HCT116 (cell line): Measurements from ENCODE around the gene ZNF134. TPM values are rescaled to one million over a fixed set of nuclear protein-coding genes. Genes with fewer than 3 reads are reported as not detected.

Experiments
- ATAC-seq: fragments of 200-7000 bp; cut with Tn5 transposase; 2 replicates; pipeline ENCODE4 v1.9.1; 2020; ENCODE audit warnings: mild to moderate bottlenecking, moderate library complexity
- BruUV-seq: library from RNA; stranded (reverse); fragments of 400-500 nt; replicated peaks from 2 replicates; lab custom pipeline; 2021; lab: Mats Ljungman, UMichigan
- CTCF ChIA-PET: fragments of 300-600 bp; sonication (Branson Sonifier 250); formaldehyde crosslinking; loops from one replicate; lab custom pipeline; 2021; ENCODE audit warnings: antibody characterized with exemption; lab: Charles Lee
- POLR2A ChIA-PET: fragments of 300-600, 350-600 bp; sonication (Branson Sonifier 250); formaldehyde crosslinking; loops from one replicate; lab custom pipeline; 2021; ENCODE audit warnings: antibody characterized with exemption; lab: Charles Lee
- RAD21 ChIA-PET, 2 experiments: fragments of 300-600 bp; sonication (Branson Sonifier 250); formaldehyde crosslinking; loops; one replicate each; lab custom pipeline; 2023; ENCODE audit warnings: low total read pairs in 2 of 2; ENCODE audit not compliant: uncharacterized antibody in 2 of 2, unreplicated experiment in 2 of 2, low non-redundant PET in 1 of 2; lab: Charles Lee
- DNase-seq: peaks from one replicate; pipeline ENCODE4 v3.0.0-alpha.2; 2010; ENCODE audit warnings: low read depth, low spot score
- H2AFZ ChIP-seq: fragments of 200-600 bp; shearing (Covaris generic), sonication (generic); 2 replicates; pipeline ENCODE4 v1.6.1; 2017; ENCODE audit warnings: low read depth, mixed run types, mixed read lengths, antibody characterized with exemption, low read length; ENCODE audit not compliant: poor library complexity, severe bottlenecking
- H3K27ac ChIP-seq: 2 replicates; pipeline ENCODE4 v1.5.1; 2012; ENCODE audit warnings: low read depth, low read length
- H3K27me3 ChIP-seq: fragments of 200-600 bp; sonication (generic); 2 replicates; pipeline ENCODE4 v1.6.1; 2016; ENCODE audit warnings: mixed run types, low read length, mixed read lengths; ENCODE audit not compliant: insufficient read depth
- H3K36me3 ChIP-seq, 2 experiments: fragments of 200-500 bp in 1 of 2; fragments of 200-600 bp in 1 of 2; sonication (Bioruptor generic) in 1 of 2; sonication (generic) in 1 of 2; 2 replicates each; pipeline versions ENCODE4 v1.5.1 to v1.6.1; 2014 to 2016; ENCODE audit warnings: low read length in 2 of 2, inconsistent platforms in 1 of 2, mixed read lengths in 1 of 2, mixed run types in 1 of 2; ENCODE audit not compliant: insufficient read depth in 2 of 2, control insufficient read depth in 1 of 2
- H3K4me1 ChIP-seq, 2 experiments: fragments of 200-600 bp in 1 of 2; sonication (generic) in 1 of 2; 2 replicates each; pipeline versions ENCODE4 v1.5.1 to v1.6.1; 2012 to 2017; ENCODE audit warnings: low read length in 2 of 2, inconsistent platforms in 1 of 2, mild to moderate bottlenecking in 1 of 2, mixed read lengths in 1 of 2, mixed run types in 1 of 2, moderate library complexity in 1 of 2; ENCODE audit not compliant: insufficient read depth in 2 of 2, control insufficient read depth in 1 of 2
- H3K4me2 ChIP-seq: fragments of 200-600 bp; sonication (generic); 2 replicates; pipeline ENCODE4 v1.6.1; 2017; ENCODE audit warnings: mixed run types, low read length, mixed read lengths
- H3K4me3 ChIP-seq, 2 experiments: fragments of 200-600 bp in 1 of 2; sonication (generic) in 1 of 2; replicated peaks in 1 of 2; 2 replicates each; pipeline ENCODE4 v1.5.1; 2011 to 2016; ENCODE audit warnings: low read length in 2 of 2, control low read depth in 1 of 2, low read depth in 1 of 2, mild to moderate bottlenecking in 1 of 2, mixed read lengths in 1 of 2, mixed run types in 1 of 2
- H3K79me2 ChIP-seq: fragments of 200-600 bp; sonication (generic); 2 replicates; pipeline ENCODE4 v1.6.1; 2017; ENCODE audit warnings: mild to moderate bottlenecking, mixed run types, low read length, moderate library complexity, mixed read lengths; ENCODE audit not compliant: insufficient read depth
- H3K9ac ChIP-seq: fragments of 200-600 bp; sonication (generic); 2 replicates; pipeline ENCODE4 v1.6.1; 2016; ENCODE audit warnings: low read length, mixed read lengths
- H3K9me2 ChIP-seq: fragments of 200-600 bp; sonication (generic), shearing (Covaris generic); 2 replicates; pipeline ENCODE4 v1.6.1; 2017; ENCODE audit warnings: mixed run types, mild to moderate bottlenecking, moderate library complexity; ENCODE audit not compliant: insufficient read depth
- H3K9me3 ChIP-seq, 2 experiments: fragments of 200-500 bp in 1 of 2; fragments of 200-600 bp in 1 of 2; sonication (Bioruptor generic) in 1 of 2; sonication (generic) in 1 of 2; 2 replicates each; pipeline ENCODE4 v1.6.1; 2014 to 2017; ENCODE audit warnings: low read length in 2 of 2, mixed read lengths in 2 of 2, inconsistent platforms in 1 of 2, low read depth in 1 of 2, mild to moderate bottlenecking in 1 of 2, mixed run types in 1 of 2, moderate library complexity in 1 of 2; ENCODE audit not compliant: control insufficient read depth in 1 of 2, insufficient read depth in 1 of 2
- H4K20me1 ChIP-seq: fragments of 200-600 bp; sonication (generic), shearing (Covaris generic); 2 replicates; pipeline ENCODE4 v1.6.1; 2017; ENCODE audit warnings: mixed run types, mild to moderate bottlenecking, moderate library complexity; ENCODE audit not compliant: insufficient read depth
- CBX3 ChIP-seq: IDR thresholded peaks from 2 replicates; pipeline ENCODE4 v1.6.1; 2012; ENCODE audit warnings: low read depth
- CEBPB ChIP-seq: IDR thresholded peaks from 2 replicates; pipeline ENCODE4 v1.6.1; 2012; ENCODE audit warnings: low read depth
- ELF1 ChIP-seq: IDR thresholded peaks from 2 replicates; pipeline ENCODE4 v1.6.1; 2012; ENCODE audit warnings: low read depth, borderline replicate concordance
- EZH2 ChIP-seq: fragments of 200-600 bp; sonication (generic); IDR thresholded peaks from 2 replicates; pipeline ENCODE4 v1.6.1; 2017; ENCODE audit warnings: antibody characterized with exemption, mixed run types
- EZH2phosphoT487 ChIP-seq: fragments of 200-600 bp; IDR thresholded peaks from 2 replicates; pipeline ENCODE4 v1.6.1; 2018; ENCODE audit warnings: antibody characterized with exemption, borderline replicate concordance
- FOSL1 ChIP-seq: IDR thresholded peaks from 2 replicates; pipeline ENCODE4 v1.6.1; 2012; ENCODE audit warnings: low read depth
- MAX ChIP-seq: IDR thresholded peaks from 2 replicates; pipeline ENCODE4 v1.6.1; 2012
- POLR2A ChIP-seq: IDR thresholded peaks from 2 replicates; pipeline ENCODE4 v1.7.0; 2011; ENCODE audit warnings: borderline replicate concordance; ENCODE audit not compliant: insufficient read depth, insufficient read length; ENCODE audit errors: extremely low read depth
- POLR2AphosphoS5 ChIP-seq: IDR thresholded peaks from 2 replicates; pipeline ENCODE4 v1.6.1; 2011; ENCODE audit warnings: mild to moderate bottlenecking, low read depth, low read length, moderate library complexity
- SP1 ChIP-seq: IDR thresholded peaks from 2 replicates; pipeline ENCODE4 v1.6.1; 2012; ENCODE audit warnings: low read depth
- SRF ChIP-seq: IDR thresholded peaks from 2 replicates; pipeline ENCODE4 v1.6.1; 2012; ENCODE audit warnings: low read depth
- TCF7L2 ChIP-seq: IDR thresholded peaks from 2 replicates; pipeline ENCODE4 v1.7.0; 2011; ENCODE audit warnings: borderline replicate concordance, inconsistent platforms; ENCODE audit not compliant: insufficient read depth, insufficient read length; ENCODE audit errors: extremely low read depth
- YY1 ChIP-seq: IDR thresholded peaks from 2 replicates; pipeline ENCODE4 v1.6.1; 2011; ENCODE audit warnings: low read length, low read depth, moderate library complexity, mild to moderate bottlenecking; ENCODE audit not compliant: insufficient replicate concordance; ENCODE audit errors: extremely low read depth
- ZBTB33 ChIP-seq: IDR thresholded peaks from 2 replicates; pipeline ENCODE4 v1.6.1; 2011; ENCODE audit warnings: mild to moderate bottlenecking, low read length, moderate library complexity; ENCODE audit not compliant: insufficient replicate concordance; ENCODE audit errors: extremely low read depth
- ZFX ChIP-seq: fragments of 450-650 bp; IDR thresholded peaks from 2 replicates; pipeline ENCODE4 v1.6.1; 2017
- intact Hi-C: fragments of 100-400 bp; cut with micrococcal nuclease; formaldehyde crosslinking; loops from 2 replicates; pipeline ENCODE4 v1.10.0; 2022
- total RNA-seq: library from RNA; stranded (reverse); gene quantifications from one replicate; pipeline ENCODE4 v1.2.1, GENCODE V29; 2021; ENCODE audit not compliant: unreplicated experiment
- TF ChIP-seq, protein P1 (sequence below): IDR thresholded peaks from 2 replicates; pipeline ENCODE4 v1.6.1; 2012; ENCODE audit warnings: low read depth
- TF ChIP-seq, protein P2 (sequence below), 3 experiments: fragments of 200-600 bp in 1 of 3; sonication (generic) in 1 of 3; IDR thresholded peaks in 2 of 3; conservative IDR thresholded peaks in 1 of 3; 2 replicates each; pipeline ENCODE4 v1.5.1; 2012 to 2017; ENCODE audit warnings: low read depth in 2 of 3, low read length in 2 of 3, antibody characterized with exemption in 1 of 3, borderline replicate concordance in 1 of 3, control low read depth in 1 of 3, mild to moderate bottlenecking in 1 of 3, mixed read lengths in 1 of 3, mixed run types in 1 of 3, moderate library complexity in 1 of 3; ENCODE audit not compliant: insufficient read depth in 1 of 3

The ZNF134 gene
- total RNA-seq, 1 experiment from 2014 or later, result 8.4 TPM

GRCh38 chr19:57653689-57654088, 39.6 kb downstream of the ZNF134 start:
- Histone ChIP-seq H3K9ac (no peak overlapping the region), H3K9me3 (peaks cover 0 to 3% of the 10 kb centered on the region in 2 experiments; a peak in 2 of 4 replicates), H3K4me2 (no peak overlapping the region), H3K79me2 (no peaks in the 10 kb centered on the region), H3K27ac (no peak overlapping the region), H2AFZ (no peak overlapping the region), H3K36me3 (no peaks in the 10 kb centered on the region), H4K20me1 (no peaks in the 10 kb centered on the region), H3K27me3 (no peaks in the 10 kb centered on the region), H3K4me3 (no peak overlapping the region), H3K9me2 (no peaks in the 10 kb centered on the region), H3K4me1 (no peaks in the 10 kb centered on the region)
- TF ChIP-seq POLR2A (no peak), ZBTB33 (no peak), EZH2phosphoT487 (no peak), FOSL1 (no peak), POLR2AphosphoS5 (no peak), TCF7L2 (no peak), SRF (no peak), MAX (no peak), CBX3 (no peak), ZFX (no peak), SP1 (no peak), YY1 (no peak), CEBPB (no peak), EZH2 (no peak), ELF1 (no peak)
- TF ChIP-seq, protein P1, sequence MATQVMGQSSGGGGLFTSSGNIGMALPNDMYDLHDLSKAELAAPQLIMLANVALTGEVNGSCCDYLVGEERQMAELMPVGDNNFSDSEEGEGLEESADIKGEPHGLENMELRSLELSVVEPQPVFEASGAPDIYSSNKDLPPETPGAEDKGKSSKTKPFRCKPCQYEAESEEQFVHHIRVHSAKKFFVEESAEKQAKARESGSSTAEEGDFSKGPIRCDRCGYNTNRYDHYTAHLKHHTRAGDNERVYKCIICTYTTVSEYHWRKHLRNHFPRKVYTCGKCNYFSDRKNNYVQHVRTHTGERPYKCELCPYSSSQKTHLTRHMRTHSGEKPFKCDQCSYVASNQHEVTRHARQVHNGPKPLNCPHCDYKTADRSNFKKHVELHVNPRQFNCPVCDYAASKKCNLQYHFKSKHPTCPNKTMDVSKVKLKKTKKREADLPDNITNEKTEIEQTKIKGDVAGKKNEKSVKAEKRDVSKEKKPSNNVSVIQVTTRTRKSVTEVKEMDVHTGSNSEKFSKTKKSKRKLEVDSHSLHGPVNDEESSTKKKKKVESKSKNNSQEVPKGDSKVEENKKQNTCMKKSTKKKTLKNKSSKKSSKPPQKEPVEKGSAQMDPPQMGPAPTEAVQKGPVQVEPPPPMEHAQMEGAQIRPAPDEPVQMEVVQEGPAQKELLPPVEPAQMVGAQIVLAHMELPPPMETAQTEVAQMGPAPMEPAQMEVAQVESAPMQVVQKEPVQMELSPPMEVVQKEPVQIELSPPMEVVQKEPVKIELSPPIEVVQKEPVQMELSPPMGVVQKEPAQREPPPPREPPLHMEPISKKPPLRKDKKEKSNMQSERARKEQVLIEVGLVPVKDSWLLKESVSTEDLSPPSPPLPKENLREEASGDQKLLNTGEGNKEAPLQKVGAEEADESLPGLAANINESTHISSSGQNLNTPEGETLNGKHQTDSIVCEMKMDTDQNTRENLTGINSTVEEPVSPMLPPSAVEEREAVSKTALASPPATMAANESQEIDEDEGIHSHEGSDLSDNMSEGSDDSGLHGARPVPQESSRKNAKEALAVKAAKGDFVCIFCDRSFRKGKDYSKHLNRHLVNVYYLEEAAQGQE, result no peak
- TF ChIP-seq, protein P2, sequence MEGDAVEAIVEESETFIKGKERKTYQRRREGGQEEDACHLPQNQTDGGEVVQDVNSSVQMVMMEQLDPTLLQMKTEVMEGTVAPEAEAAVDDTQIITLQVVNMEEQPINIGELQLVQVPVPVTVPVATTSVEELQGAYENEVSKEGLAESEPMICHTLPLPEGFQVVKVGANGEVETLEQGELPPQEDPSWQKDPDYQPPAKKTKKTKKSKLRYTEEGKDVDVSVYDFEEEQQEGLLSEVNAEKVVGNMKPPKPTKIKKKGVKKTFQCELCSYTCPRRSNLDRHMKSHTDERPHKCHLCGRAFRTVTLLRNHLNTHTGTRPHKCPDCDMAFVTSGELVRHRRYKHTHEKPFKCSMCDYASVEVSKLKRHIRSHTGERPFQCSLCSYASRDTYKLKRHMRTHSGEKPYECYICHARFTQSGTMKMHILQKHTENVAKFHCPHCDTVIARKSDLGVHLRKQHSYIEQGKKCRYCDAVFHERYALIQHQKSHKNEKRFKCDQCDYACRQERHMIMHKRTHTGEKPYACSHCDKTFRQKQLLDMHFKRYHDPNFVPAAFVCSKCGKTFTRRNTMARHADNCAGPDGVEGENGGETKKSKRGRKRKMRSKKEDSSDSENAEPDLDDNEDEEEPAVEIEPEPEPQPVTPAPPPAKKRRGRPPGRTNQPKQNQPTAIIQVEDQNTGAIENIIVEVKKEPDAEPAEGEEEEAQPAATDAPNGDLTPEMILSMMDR (IDR thresholded peaks at IDR 0.05 in 2 of 3, conservative IDR thresholded peaks at IDR 0.05 in 1 of 3; ENCODE audit: borderline replicate concordance in 1 of 3, insufficient read depth in 1 of 3, low read depth in 2 of 3, low read length in 2 of 3), result no peak
- intact Hi-C loops, result no loop called here
- RAD21 ChIA-PET, result no interaction called here
- POLR2A ChIA-PET, result no interaction called here
- no peak for ATAC-seq
- CTCF ChIA-PET, result no interaction called here
- DNase-seq, result no peak
- no TSS peak for BruUV-seq
